Neural cell (in vitro differentiated cells): ENCODE measurements around the gene STARD10.

Source experiments
- CTCF ChIP-seq: fragments of 450-650 bp; IDR thresholded peaks from 2 replicates; pipeline ENCODE4 v1.5.1; 2014; ENCODE audit warnings: antibody characterized with exemption, mild to moderate bottlenecking, moderate library complexity; ENCODE audit not compliant: poor library complexity, severe bottlenecking
- EP300 ChIP-seq: fragments of 450-650 bp; conservative IDR thresholded peaks from 2 replicates; pipeline ENCODE4 v1.6.1; 2014; ENCODE audit warnings: antibody characterized with exemption, mild to moderate bottlenecking, moderate library complexity; ENCODE audit not compliant: poor library complexity, severe bottlenecking
- EZH2 ChIP-seq: fragments of 200-600, 300-800 bp; shearing (Covaris generic), sonication (generic); IDR thresholded peaks from 2 replicates; pipeline ENCODE4 v1.6.1; 2014; ENCODE audit warnings: antibody characterized with exemption, low read length, borderline replicate concordance, mild to moderate bottlenecking; ENCODE audit not compliant: insufficient read depth, poor library complexity, severe bottlenecking
- POLR2AphosphoS5 ChIP-seq: IDR thresholded peaks from 2 replicates; pipeline ENCODE4 v1.6.1; 2012
- RAD21 ChIP-seq: fragments of 450-650 bp; conservative IDR thresholded peaks from 2 replicates; pipeline ENCODE4 v1.6.1; 2014; ENCODE audit warnings: antibody characterized with exemption, mild to moderate bottlenecking, moderate library complexity
- REST ChIP-seq: IDR thresholded peaks from 2 replicates; pipeline ENCODE4 v1.6.1; 2012; ENCODE audit warnings: borderline replicate concordance
- SMC3 ChIP-seq: fragments of 450-650 bp; conservative IDR thresholded peaks from 2 replicates; pipeline ENCODE4 v1.6.1; 2014; ENCODE audit warnings: antibody characterized with exemption, mild to moderate bottlenecking, moderate library complexity; ENCODE audit not compliant: poor library complexity
- TAF1 ChIP-seq: IDR thresholded peaks from 2 replicates; pipeline ENCODE4 v1.6.1; 2012; ENCODE audit warnings: low read depth

GRCh38 chr11:72737336-72737735 lies 56.5 kb downstream of the STARD10 start:
- TF ChIP-seq EZH2 (no peak), CTCF (no peak), POLR2AphosphoS5 (no peak), EP300 (no peak), REST (no peak), TAF1 (no peak), RAD21 (no peak), SMC3 (no peak)
